T follicular helper cell (primary cell): Measurements from ENCODE around the gene EPOP.
"Not testable (repeated sequence)": the region's sequence is repeated elsewhere in the genome, so short reads cannot be mapped to it uniquely, and the experiment has no call there.

Experiments
- DNase-seq: peaks from one replicate; pipeline ENCODE4 v3.0.0-alpha.2; 2020; ENCODE audit warnings: low read depth

The EPOP gene

DNA sequence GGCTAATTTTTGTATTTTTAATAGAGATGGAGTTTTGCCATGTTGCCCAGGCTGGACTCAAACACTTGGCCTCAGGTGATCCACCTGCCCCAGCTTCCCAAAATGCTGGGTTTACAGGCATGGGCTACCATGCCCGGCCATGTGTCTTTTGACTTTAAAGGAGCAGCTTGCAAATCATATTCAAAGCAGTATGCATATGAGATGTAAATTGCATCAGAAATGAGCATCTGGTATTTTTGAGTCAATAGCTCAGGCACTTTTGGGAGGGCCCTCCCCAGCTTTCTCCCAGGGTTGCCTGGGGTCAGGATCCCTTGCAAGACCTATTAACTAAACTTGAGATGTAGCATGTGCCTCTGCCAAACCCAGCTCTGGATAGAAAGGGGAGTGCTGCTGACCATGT, 21.5 kb downstream of the EPOP start:
- DNase-seq = no peak

DNA sequence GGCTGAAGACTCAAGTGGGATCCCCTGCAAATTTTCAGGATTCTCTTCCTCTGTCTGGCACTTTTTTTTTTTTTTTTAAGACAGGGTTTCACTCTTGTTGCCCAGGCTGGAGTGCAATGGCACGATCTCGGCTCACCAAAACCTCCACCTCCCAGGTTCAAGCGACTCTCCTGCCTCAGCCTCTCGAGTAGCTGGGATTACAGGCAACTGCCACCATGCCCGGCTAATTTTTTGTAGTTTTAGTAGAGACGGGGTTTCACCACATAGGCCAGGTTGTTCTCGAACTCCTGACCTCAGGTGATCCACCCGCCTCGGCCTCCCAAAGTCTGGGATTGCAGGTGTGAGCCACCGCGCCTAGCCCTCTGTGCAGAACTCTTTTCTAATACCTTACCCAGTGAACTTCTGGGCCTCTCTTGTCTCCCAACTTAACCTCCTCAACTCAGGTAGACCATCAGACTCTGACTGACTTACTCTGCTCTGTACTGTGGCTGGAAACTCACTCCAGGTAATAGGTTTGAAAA, 24.0 kb downstream of the EPOP start:
- not testable (repeated sequence) for DNase-seq

- DNase-seq = no peak
Observed at GRCh38 chr17:38637951-38638350, 36.8 kb downstream of the EPOP start.

- DNase-seq = no peak
Observed at GRCh38 chr17:38636054-38636453, 38.7 kb downstream of the EPOP start.

- DNase-seq = no peak
Observed at GRCh38 chr17:38632334-38632733, 42.4 kb downstream of the EPOP start.

DNA sequence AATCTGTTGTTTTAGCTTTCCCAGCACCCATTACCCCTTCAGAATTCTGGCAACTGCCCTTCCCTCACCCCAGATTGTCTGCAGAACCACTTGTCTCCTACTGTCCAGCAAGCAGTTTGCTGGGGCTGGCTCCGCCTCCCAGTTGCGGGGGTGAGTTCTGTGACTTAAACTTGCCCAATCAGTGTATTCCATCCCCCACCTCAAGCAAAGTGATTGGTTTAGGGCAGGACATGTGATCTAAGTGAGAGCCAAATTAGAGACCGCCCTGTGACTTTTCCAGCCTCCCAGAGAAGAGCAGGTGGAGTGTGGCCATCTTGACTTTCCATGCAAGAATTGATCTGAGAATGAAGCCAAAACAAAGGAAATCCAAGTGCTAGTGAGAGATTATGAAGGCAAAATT, 46.3 kb downstream of the EPOP start:
- DNase-seq = no peak

- DNase-seq = no peak
Observed at GRCh38 chr17:38627957-38628356, 46.8 kb downstream of the EPOP start.

DNA sequence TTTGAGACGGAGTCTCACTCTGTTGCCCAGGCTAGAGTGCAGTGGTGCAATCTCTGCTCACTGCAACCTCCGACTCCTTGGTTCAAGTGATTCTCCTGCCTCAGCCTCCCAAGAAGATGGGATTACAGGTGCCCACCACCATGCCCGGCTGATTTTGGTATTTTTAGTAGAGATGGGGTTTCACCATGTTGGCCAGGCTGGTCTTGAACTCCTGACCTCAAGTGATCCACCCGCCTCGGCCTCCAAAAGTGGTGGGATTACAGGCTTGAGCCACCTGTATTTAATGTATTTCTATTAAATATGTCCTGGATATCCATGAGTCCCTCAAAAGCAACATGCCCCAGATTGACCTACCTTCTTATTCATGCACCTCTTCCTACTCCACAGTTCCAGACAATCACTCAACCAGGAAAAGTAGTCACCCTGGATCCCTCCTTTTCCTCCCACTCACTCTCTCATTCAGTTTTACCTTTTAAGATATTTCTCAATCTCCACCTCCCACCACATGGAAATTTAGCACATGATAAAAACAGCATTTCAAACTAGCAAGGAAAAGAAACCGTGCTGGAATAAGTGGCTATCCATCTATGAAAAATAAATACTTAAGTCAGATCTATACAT, 48.0 kb downstream of the EPOP start:
- not testable (repeated sequence) for DNase-seq

DNA sequence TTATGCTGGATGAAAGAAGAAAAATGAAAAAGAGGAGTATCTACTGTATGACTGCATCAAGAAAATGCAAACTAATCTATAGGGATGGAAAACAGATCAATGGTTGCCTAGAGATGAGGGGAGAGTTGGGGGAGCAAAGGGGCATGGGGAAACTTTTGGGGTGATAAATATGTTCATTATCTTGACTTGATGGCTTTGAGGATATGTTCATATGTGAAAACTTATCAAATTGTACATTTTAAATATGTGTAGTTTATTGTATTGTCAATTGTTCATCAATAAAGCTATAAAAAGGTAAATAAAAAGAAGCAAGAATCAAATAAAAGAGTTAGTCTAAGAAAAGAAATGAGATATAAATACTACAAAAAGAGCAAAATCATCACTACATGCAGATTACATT, 49.3 kb downstream of the EPOP start:
- DNase-seq = no peak

- not testable (repeated sequence) for DNase-seq
Observed at GRCh38 chr17:38624782-38625355, 49.9 kb downstream of the EPOP start.
